ENCODE results near the gene SLC15A1.

SLC15A1 gene

DNA sequence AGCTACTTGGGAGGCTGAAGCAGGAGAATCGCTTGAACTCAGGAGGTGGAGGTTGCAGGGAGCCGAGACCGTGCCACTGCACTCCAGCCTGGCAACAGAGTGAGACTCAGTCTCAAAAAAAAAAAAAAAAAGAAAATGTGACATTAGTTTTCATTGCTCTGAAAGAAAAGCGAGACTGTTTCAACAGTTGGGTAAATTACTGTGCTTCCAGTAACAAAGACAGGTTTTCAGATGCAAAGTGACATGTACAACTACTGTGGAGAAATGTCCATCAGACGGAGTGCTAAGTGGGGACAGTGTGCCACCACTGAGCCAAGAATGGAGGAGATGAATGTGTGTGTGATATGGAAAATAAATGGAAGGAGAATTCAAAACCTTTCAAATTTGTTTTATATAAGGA is 24.2 kb upstream of the SLC15A1 start:
- H3K4me3 ChIP-seq (ENCODE audit: low read length) = no peak overlapping the region
- no peak for TF ChIP-seq CTCF (IDR thresholded peaks at IDR 0.05; ENCODE audit: low read length)
- TF ChIP-seq EZH2phosphoT487 (IDR thresholded peaks at IDR 0.05; ENCODE audit: low read length) = no peak
- TF ChIP-seq EZH2 (optimal IDR thresholded peaks at IDR 0.05; ENCODE audit: low read depth, low read length) = no peak
- no peaks in the 10 kb centered on the region for H3K4me1 ChIP-seq (ENCODE audit: low read length)
- no peaks in the 10 kb centered on the region for H3K36me3 ChIP-seq (replicated peaks; ENCODE audit: insufficient read depth, low read length)
- H3K9ac ChIP-seq (ENCODE audit: low read length) = no peak overlapping the region
- H3K9me2 ChIP-seq (replicated peaks; ENCODE audit: insufficient read depth, low read length) = no peaks in the 10 kb centered on the region
- no peak overlapping the region for H3K4me2 ChIP-seq (ENCODE audit: low read depth, low read length)
- no peaks in the 10 kb centered on the region for H3K27me3 ChIP-seq (replicated peaks; ENCODE audit: insufficient read depth, low read length)
- no peaks in the 10 kb centered on the region for H3K9me3 ChIP-seq (replicated peaks; ENCODE audit: insufficient read depth, low read length)
- no peak overlapping the region for H2AFZ ChIP-seq (ENCODE audit: low read length)
- H4K20me1 ChIP-seq (ENCODE audit: insufficient read depth, low read length) = no peaks in the 10 kb centered on the region
- DNase-seq = no peak
- no peaks in the 10 kb centered on the region for H3F3A ChIP-seq (ENCODE audit: insufficient read depth, low read length)
- no peaks in the 10 kb centered on the region for H3K79me2 ChIP-seq (ENCODE audit: low read length)
- H3K27ac ChIP-seq (ENCODE audit: low read length) = no peak overlapping the region

DNA sequence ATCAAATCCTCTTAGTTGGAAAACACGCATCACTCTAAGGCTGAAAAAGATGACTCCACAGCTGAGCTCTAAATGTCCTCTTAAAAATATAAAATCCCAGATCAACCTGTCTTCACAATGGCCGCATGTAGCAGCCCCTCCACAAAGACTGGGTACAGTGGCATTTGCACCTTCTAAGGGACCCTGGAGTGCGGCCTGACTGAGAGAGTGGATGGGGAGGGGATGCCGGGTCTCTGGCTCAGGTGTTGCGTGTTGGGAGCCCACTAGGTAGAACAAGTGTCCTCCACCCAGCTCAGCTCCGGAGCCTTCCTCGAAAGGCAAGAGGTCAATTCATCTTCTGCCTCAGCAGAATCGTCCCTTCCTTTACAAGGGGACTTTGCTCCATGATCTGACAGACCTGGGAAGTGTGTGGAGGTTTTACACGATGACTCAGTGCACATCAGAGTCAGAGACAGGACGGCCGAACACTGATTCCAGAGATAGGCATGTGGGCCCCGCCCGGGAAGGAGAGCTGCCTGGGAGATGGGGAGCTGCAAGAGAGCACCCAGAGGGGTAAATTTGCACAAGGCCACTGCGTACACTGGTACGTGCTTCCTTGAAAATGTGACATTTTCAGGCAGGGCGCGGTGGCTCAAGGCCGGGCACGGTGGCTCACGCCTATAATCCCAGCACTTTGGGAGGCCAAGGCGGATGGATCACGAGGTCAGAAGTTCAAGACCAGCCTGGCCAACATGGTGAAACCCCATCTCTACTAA is 23.5 kb upstream of the SLC15A1 start:
- TF ChIP-seq EZH2 (optimal IDR thresholded peaks at IDR 0.05; ENCODE audit: low read depth, low read length) (no peak), CTCF (IDR thresholded peaks at IDR 0.05; ENCODE audit: low read length) (no peak), EZH2phosphoT487 (IDR thresholded peaks at IDR 0.05; ENCODE audit: low read length) (no peak)
- DNase-seq = no peak
- no peaks in the 10 kb centered on the region for H4K20me1 ChIP-seq (ENCODE audit: insufficient read depth, low read length)
- no peaks in the 10 kb centered on the region for H3K79me2 ChIP-seq (ENCODE audit: low read length)
- no peak overlapping the region for H3K4me3 ChIP-seq (ENCODE audit: low read length)
- no peak overlapping the region for H2AFZ ChIP-seq (ENCODE audit: low read length)
- no peaks in the 10 kb centered on the region for H3F3A ChIP-seq (ENCODE audit: insufficient read depth, low read length)
- no peaks in the 10 kb centered on the region for H3K4me1 ChIP-seq (ENCODE audit: low read length)
- no peak overlapping the region for H3K9ac ChIP-seq (ENCODE audit: low read length)
- no peak overlapping the region for H3K4me2 ChIP-seq (ENCODE audit: low read depth, low read length)
- H3K9me3 ChIP-seq (replicated peaks; ENCODE audit: insufficient read depth, low read length) = no peaks in the 10 kb centered on the region
- H3K27me3 ChIP-seq (replicated peaks; ENCODE audit: insufficient read depth, low read length) = no peaks in the 10 kb centered on the region
- no peaks in the 10 kb centered on the region for H3K9me2 ChIP-seq (replicated peaks; ENCODE audit: insufficient read depth, low read length)
- no peaks in the 10 kb centered on the region for H3K36me3 ChIP-seq (replicated peaks; ENCODE audit: insufficient read depth, low read length)
- no peak overlapping the region for H3K27ac ChIP-seq (ENCODE audit: low read length)

DNA sequence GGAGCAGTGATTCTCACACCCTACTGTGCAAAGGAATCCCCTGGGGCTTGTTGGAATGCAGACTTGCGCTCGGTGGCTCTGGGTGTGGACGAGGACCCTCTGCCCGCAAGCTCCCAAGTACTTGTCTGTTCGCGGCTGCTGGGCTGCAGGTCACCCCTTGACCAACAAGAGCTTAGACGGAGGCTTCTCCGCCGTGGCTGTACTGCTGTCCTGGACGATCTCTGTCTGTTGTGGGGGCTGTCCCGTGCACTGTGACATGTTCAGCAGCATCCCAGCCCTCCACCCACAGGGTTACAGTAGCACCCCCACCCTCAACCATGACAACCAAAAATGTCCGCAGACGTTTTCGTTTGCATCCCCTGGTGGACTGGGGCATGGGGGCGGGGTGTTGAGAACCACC is 22.9 kb upstream of the SLC15A1 start:
- H3K4me2 ChIP-seq (ENCODE audit: low read depth, low read length) = no peak overlapping the region
- H2AFZ ChIP-seq (ENCODE audit: low read length) = no peak overlapping the region
- no peak overlapping the region for H3K4me3 ChIP-seq (ENCODE audit: low read length)
- TF ChIP-seq EZH2phosphoT487 (IDR thresholded peaks at IDR 0.05; ENCODE audit: low read length) (no peak), CTCF (IDR thresholded peaks at IDR 0.05; ENCODE audit: low read length) (no peak), EZH2 (optimal IDR thresholded peaks at IDR 0.05; ENCODE audit: low read depth, low read length) (no peak)
- no peak overlapping the region for H3K27ac ChIP-seq (ENCODE audit: low read length)
- H4K20me1 ChIP-seq (ENCODE audit: insufficient read depth, low read length) = no peaks in the 10 kb centered on the region
- no peak overlapping the region for H3K9ac ChIP-seq (ENCODE audit: low read length)
- no peaks in the 10 kb centered on the region for H3F3A ChIP-seq (ENCODE audit: insufficient read depth, low read length)
- no peaks in the 10 kb centered on the region for H3K4me1 ChIP-seq (ENCODE audit: low read length)
- no peaks in the 10 kb centered on the region for H3K27me3 ChIP-seq (replicated peaks; ENCODE audit: insufficient read depth, low read length)
- H3K9me3 ChIP-seq (replicated peaks; ENCODE audit: insufficient read depth, low read length) = no peaks in the 10 kb centered on the region
- H3K9me2 ChIP-seq (replicated peaks; ENCODE audit: insufficient read depth, low read length) = no peaks in the 10 kb centered on the region
- no peak for DNase-seq
- no peaks in the 10 kb centered on the region for H3K36me3 ChIP-seq (replicated peaks; ENCODE audit: insufficient read depth, low read length)
- H3K79me2 ChIP-seq (ENCODE audit: low read length) = no peaks in the 10 kb centered on the region

All from MM.1S (cell line).